CD14-positive monocyte (primary cell): ENCODE data around the gene RNGTT. TPM values are rescaled to one million over a fixed set of nuclear protein-coding genes. Genes with fewer than 3 reads are reported as not detected.
A peak's percentile ranks its signal among the peaks of the same experiment; 100 is the strongest.

ENCODE experiments used
- DNase-seq, 3 donors: peaks; one replicate each; pipeline ENCODE4 v3.0.0-alpha.2; 2011 to 2022
- H2AFZ ChIP-seq: 2 replicates; pipeline ENCODE4 v1.6.0; 2012; ENCODE audit warnings: mild to moderate bottlenecking, low read depth, low read length, inconsistent platforms; ENCODE audit not compliant: insufficient read depth, poor library complexity, severe bottlenecking
- H3K27ac ChIP-seq, 2 donors: 1 replicate in 1 of 2; 2 replicates in 1 of 2; pipeline ENCODE4 v1.5.1; 2012 to 2013; ENCODE audit warnings: low read length in 2 of 2, control low read depth in 1 of 2, inconsistent platforms in 1 of 2, low read depth in 1 of 2, mild to moderate bottlenecking in 1 of 2
- H3K27me3 ChIP-seq, 2 donors: one replicate each; pipeline versions ENCODE4 v1.6.0 to v1.6.1; 2011 to 2013; ENCODE audit warnings: low read length in 2 of 2; ENCODE audit not compliant: control insufficient read depth in 2 of 2, insufficient read depth in 2 of 2
- H3K36me3 ChIP-seq, 2 donors: replicated peaks in 1 of 2; 1 replicate in 1 of 2; 2 replicates in 1 of 2; pipeline versions ENCODE4 v1.5.1 to v1.6.1; 2012 to 2013; ENCODE audit warnings: low read length in 2 of 2, control low read depth in 1 of 2, inconsistent platforms in 1 of 2, mild to moderate bottlenecking in 1 of 2; ENCODE audit not compliant: insufficient read depth in 2 of 2, control insufficient read depth in 1 of 2
- H3K4me1 ChIP-seq, 2 donors: 1 replicate in 1 of 2; 2 replicates in 1 of 2; pipeline versions ENCODE4 v1.5.1 to v1.6.1; 2012 to 2013; ENCODE audit warnings: low read length in 2 of 2, control low read depth in 1 of 2, inconsistent platforms in 1 of 2, mild to moderate bottlenecking in 1 of 2, moderate library complexity in 1 of 2; ENCODE audit not compliant: insufficient read depth in 2 of 2, control insufficient read depth in 1 of 2
- H3K4me2 ChIP-seq: replicated peaks from 2 replicates; pipeline ENCODE3; 2012; ENCODE audit warnings: low read length, moderate library complexity, mild to moderate bottlenecking; ENCODE audit not compliant: poor library complexity, severe bottlenecking; ENCODE audit errors: extremely low read depth
- H3K4me3 ChIP-seq, 3 experiments: fragments of 200-600 bp in 1 of 3; sonication (generic) in 1 of 3; replicated peaks in 1 of 3; 1 replicate in 2 of 3; 2 replicates in 1 of 3; pipeline ENCODE4 v1.5.1; 2011 to 2013; ENCODE audit warnings: low read length in 3 of 3, mild to moderate bottlenecking in 3 of 3, control low read depth in 2 of 3, low read depth in 2 of 3, inconsistent platforms in 1 of 3, moderate library complexity in 1 of 3
- H3K79me2 ChIP-seq: 2 replicates; pipeline ENCODE4 v1.6.0; 2012; ENCODE audit warnings: mild to moderate bottlenecking, control low read depth, inconsistent platforms, low read length, moderate library complexity; ENCODE audit not compliant: insufficient read depth
- H3K9ac ChIP-seq: 2 replicates; pipeline ENCODE4 v1.6.0; 2017; ENCODE audit warnings: low read length, mild to moderate bottlenecking; ENCODE audit not compliant: insufficient read depth, poor library complexity, severe bottlenecking
- H3K9me3 ChIP-seq, 2 donors: replicated peaks in 1 of 2; 1 replicate in 1 of 2; 2 replicates in 1 of 2; pipeline versions ENCODE4 v1.5.1 to v1.6.1; 2012 to 2013; ENCODE audit warnings: low read length in 2 of 2, control low read depth in 1 of 2; ENCODE audit not compliant: control insufficient read depth in 1 of 2, insufficient read depth in 1 of 2
- H4K20me1 ChIP-seq: 2 replicates; pipeline ENCODE4 v1.6.0; 2012; ENCODE audit warnings: mild to moderate bottlenecking, low read length, control low read depth, moderate library complexity; ENCODE audit not compliant: insufficient read depth
- H3K27ac Mint-ChIP-seq, 7 donors: one replicate each; pipeline ENCODE4 v1.8.0; 2020; ENCODE audit warnings: mild to moderate bottlenecking in 7 of 7, mixed read lengths in 7 of 7, moderate library complexity in 6 of 7, inconsistent platforms in 2 of 7
- H3K27me3 Mint-ChIP-seq, 3 donors: one replicate each; pipeline ENCODE4 v1.8.0; 2021 to 2022; ENCODE audit warnings: low read depth in 3 of 3, mild to moderate bottlenecking in 3 of 3, mixed read lengths in 3 of 3, moderate library complexity in 3 of 3, inconsistent platforms in 1 of 3
- H3K36me3 Mint-ChIP-seq, 2 donors: one replicate each; pipeline ENCODE4 v1.8.0; 2020; ENCODE audit warnings: mixed read lengths in 2 of 2, inconsistent platforms in 1 of 2, mild to moderate bottlenecking in 1 of 2
- H3K4me1 Mint-ChIP-seq: one replicate; pipeline ENCODE4 v1.8.0; 2020; ENCODE audit warnings: mild to moderate bottlenecking, mixed read lengths
- H3K4me3 Mint-ChIP-seq, 2 donors: one replicate each; pipeline ENCODE4 v1.8.0; 2020; ENCODE audit warnings: mild to moderate bottlenecking in 2 of 2, mixed read lengths in 2 of 2, moderate library complexity in 1 of 2
- H3K9me3 Mint-ChIP-seq, 7 donors: one replicate each; pipeline ENCODE4 v1.8.0; 2020 to 2022; ENCODE audit warnings: mixed read lengths in 7 of 7, mild to moderate bottlenecking in 6 of 7, moderate library complexity in 6 of 7, inconsistent platforms in 2 of 7
- WGBS: methylation state at CpG from one replicate; pipeline ENCODE4 v1.1.5; 2013; ENCODE audit warnings: missing lambda C conversion rate; ENCODE audit not compliant: insufficient coverage; 5-methylcytosine and 5-hydroxymethylcytosine counted together
- intact Hi-C, 2 donors: fragments of 100-400 bp; cut with micrococcal nuclease; formaldehyde crosslinking; loops; one replicate each; pipeline versions ENCODE4 v1.15.0 to v1.15.1; 2023
- polyA plus RNA-seq, 3 donors: library from polyadenylated mRNA; depleted of rRNA in 1 of 3; unstranded in 2 of 3; stranded (reverse) in 1 of 3; fragments of 300-500 nt in 2 of 3; fragments of >200 nt in 1 of 3; fragmentation: Illumina TruSeq in 2 of 3; gene quantifications; 1 replicate in 2 of 3; 2 replicates in 1 of 3; pipeline ENCODE4 v1.2.3, GENCODE V29; 2012 to 2021
- TF ChIP-seq, protein P1 (sequence below): fragments of 200-600 bp; IDR thresholded peaks from one replicate; pipeline ENCODE4 v1.8.0; 2022; ENCODE audit warnings: antibody characterized with exemption, mild to moderate bottlenecking

The RNGTT gene
- polyA plus RNA-seq, 3 donors = 2.3 to 8.6 (median 5.8) TPM

GRCh38 chr6:88982720-88983119, 19.3 kb upstream of the RNGTT start:
- peaks cover 3% of the 10 kb centered on the region for H3K4me1 Mint-ChIP-seq
- H3K27me3 ChIP-seq = no peaks in the 10 kb centered on the region
- H3K4me3 ChIP-seq = no peak overlapping the region
- no peak overlapping the region for H3K4me3 Mint-ChIP-seq
- H3K27ac ChIP-seq = no peak overlapping the region
- H3K36me3 ChIP-seq = no peaks in the 10 kb centered on the region
- no peaks in the 10 kb centered on the region for H3K36me3 Mint-ChIP-seq
- no peaks in the 10 kb centered on the region for H3K79me2 ChIP-seq
- no peaks in the 10 kb centered on the region for H4K20me1 ChIP-seq
- WGBS = no CpG with 5 or more reads among the region's 2 CpGs
- H3K9me3 ChIP-seq = no peaks in the 10 kb centered on the region
- peak; percentile 65 to 84 (median 78) for DNase-seq
- TF ChIP-seq, protein P1, sequence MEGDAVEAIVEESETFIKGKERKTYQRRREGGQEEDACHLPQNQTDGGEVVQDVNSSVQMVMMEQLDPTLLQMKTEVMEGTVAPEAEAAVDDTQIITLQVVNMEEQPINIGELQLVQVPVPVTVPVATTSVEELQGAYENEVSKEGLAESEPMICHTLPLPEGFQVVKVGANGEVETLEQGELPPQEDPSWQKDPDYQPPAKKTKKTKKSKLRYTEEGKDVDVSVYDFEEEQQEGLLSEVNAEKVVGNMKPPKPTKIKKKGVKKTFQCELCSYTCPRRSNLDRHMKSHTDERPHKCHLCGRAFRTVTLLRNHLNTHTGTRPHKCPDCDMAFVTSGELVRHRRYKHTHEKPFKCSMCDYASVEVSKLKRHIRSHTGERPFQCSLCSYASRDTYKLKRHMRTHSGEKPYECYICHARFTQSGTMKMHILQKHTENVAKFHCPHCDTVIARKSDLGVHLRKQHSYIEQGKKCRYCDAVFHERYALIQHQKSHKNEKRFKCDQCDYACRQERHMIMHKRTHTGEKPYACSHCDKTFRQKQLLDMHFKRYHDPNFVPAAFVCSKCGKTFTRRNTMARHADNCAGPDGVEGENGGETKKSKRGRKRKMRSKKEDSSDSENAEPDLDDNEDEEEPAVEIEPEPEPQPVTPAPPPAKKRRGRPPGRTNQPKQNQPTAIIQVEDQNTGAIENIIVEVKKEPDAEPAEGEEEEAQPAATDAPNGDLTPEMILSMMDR = peak; percentile 72
- no peak overlapping the region for H2AFZ ChIP-seq
- peaks cover 0 to 3% of the 10 kb centered on the region in 2 donors for H3K4me1 ChIP-seq
- intact Hi-C loops = loop anchor here (5.0 to 10.0 kb wide), 3 partner anchors 92 to 260 kb away; partner anchors contain the start of gene PM20D2 (in 1 of the 2)
- no peak overlapping the region for H3K9ac ChIP-seq
- H3K4me2 ChIP-seq = no peak overlapping the region
- no peaks in the 10 kb centered on the region for H3K27me3 Mint-ChIP-seq
- no peak overlapping the region for H3K27ac Mint-ChIP-seq
- no peaks in the 10 kb centered on the region for H3K9me3 Mint-ChIP-seq

- no peak for DNase-seq
- Histone ChIP-seq H3K79me2 (no peaks in the 10 kb centered on the region), H3K4me3 (no peak overlapping the region), H3K4me1 (no peaks in the 10 kb centered on the region), H2AFZ (peak overlapping the region; percentile 15), H3K27me3 (no peaks in the 10 kb centered on the region), H3K9ac (no peak overlapping the region), H3K27ac (no peak overlapping the region), H4K20me1 (no peaks in the 10 kb centered on the region), H3K9me3 (no peaks in the 10 kb centered on the region), H3K4me2 (no peak overlapping the region), H3K36me3 (no peaks in the 10 kb centered on the region)
- 100% methylated on average over 1 of the region's 3 CpGs for WGBS
- intact Hi-C loops = no loop called here
- Mint-ChIP-seq H3K9me3 (peaks cover 0 to 4% (median 0%) of the 10 kb centered on the region in 7 donors), H3K27ac (no peak overlapping the region), H3K4me3 (no peak overlapping the region), H3K36me3 (no peaks in the 10 kb centered on the region), H3K27me3 (peaks cover 0 to 5% (median 0%) of the 10 kb centered on the region in 3 donors), H3K4me1 (no peaks in the 10 kb centered on the region)
- TF ChIP-seq, protein P1 = no peak
Observed at GRCh38 chr6:88975369-88975768, 12.0 kb upstream of the RNGTT start.
